ENCODE measurements around the gene RPS10.
"Not testable (repeated sequence)": the region's sequence is repeated elsewhere in the genome, so short reads cannot be mapped to it uniquely, and the experiment has no call there.

RPS10 gene

DNA sequence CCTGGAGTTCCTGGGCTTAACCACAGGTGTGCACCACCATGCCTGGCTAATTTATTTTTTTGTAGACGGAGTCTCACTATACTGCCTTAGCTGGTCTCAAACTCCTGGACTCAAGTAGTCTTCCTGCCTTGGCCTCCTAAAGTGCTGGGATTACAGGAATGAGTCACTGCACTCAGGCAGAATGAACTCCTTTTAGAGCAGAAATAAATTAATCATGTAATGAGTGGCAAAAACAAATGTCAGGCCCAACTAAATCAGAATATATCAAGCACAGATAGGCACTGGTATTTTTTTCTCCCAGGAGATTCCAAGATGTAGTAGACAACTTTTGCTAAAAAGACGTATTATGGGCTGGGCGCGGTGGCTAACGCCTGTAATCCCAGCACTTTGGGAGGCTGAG lies 2.6 kb downstream of the RPS10 start:
- Histone ChIP-seq H3K36me3 (peaks cover 65 to 71% (median 68%) of the 10 kb centered on the region in 11 experiments), H3K4me2 (peak overlapping the region; percentile 80 to 98 (median 93)), H3K4me3 (peak overlapping the region in 9 of 10 experiments; percentile 80 to 99 (median 91); a peak in 15 of 20 replicates), H3K27ac (peak overlapping the region in 2 of 11 experiments; percentile 0 to 90; a peak in 3 of 22 replicates), H3K9ac (peak overlapping the region; percentile 91 to 100 (median 97)), H4K20me1 (peaks cover 61 to 75% (median 72%) of the 10 kb centered on the region in 11 experiments; a peak in 21 of 22 replicates), H3K9me3 (replicated peaks in 1 of 11) (no peaks in the 10 kb centered on the region), H3K4me1 (peaks cover 30 to 50% (median 39%) of the 10 kb centered on the region in 10 experiments), H3K27me3 (no peaks in the 10 kb centered on the region)
- no peak for TF ChIP-seq Cebpa-rat (IDR thresholded peaks at IDR 0.05)

DNA sequence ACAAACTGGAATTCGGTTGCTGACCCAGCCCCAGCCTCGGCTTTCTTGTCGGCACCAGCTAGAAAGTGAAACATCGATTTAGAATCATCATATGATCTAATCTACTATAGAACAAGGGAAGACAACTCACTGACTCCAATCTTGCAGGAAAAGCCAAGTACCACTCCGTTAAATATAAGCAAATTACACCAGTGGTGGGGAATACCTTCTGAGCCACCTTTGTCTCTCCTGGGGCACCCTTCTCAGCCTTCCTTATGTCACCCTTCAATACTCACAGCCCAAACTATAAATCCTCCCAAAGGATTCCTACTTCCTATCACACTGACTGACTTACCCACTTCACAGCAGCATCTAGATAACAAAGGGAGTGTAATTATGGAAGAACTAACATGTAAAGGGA lies 7.5 kb downstream of the RPS10 start:
- peaks cover 76 to 97% (median 92%) of the 10 kb centered on the region in 11 experiments for H3K36me3 ChIP-seq

DNA sequence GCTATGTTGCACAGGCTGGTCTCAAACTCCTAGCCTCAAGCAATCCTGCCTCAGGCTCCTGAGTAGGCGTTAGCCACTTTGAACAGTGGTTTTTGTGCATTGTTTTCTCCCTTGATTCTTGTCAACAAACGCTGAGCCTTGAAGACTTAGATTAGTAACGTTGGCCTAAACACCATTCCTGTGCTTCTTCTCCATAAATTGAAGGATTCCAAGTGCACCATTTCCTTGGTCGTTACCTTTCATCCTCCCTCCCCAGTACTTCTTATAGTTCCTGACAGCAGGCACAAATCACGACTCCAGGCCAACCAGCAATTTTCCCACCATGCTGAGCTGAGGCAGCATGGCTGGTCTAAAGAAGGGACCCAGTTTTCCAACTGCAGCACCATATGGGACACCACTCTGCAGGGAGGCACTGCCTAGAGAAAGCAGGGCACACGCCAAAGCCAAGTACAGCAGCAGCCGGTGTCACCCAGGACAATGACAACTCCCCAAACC lies 8.9 kb downstream of the RPS10 start:
- Histone ChIP-seq H3K27ac (no peak overlapping the region), H3K9ac (peak overlapping the region in 1 of 11 experiments; percentile 6; a peak in 1 of 22 replicates), H3K27me3 (no peaks in the 10 kb centered on the region), H3K4me2 (no peak overlapping the region), H3K36me3 (peaks cover 73 to 97% (median 91%) of the 10 kb centered on the region in 11 experiments), H3K4me3 (no peak overlapping the region), H3K4me1 (peaks cover 5 to 16% (median 10%) of the 10 kb centered on the region in 10 experiments; a peak in 12 of 20 replicates), H3K9me3 (replicated peaks in 1 of 11) (no peaks in the 10 kb centered on the region), H4K20me1 (peaks cover 57 to 80% (median 72%) of the 10 kb centered on the region in 11 experiments; a peak in 21 of 22 replicates)
- no peak for TF ChIP-seq Cebpa-rat (IDR thresholded peaks at IDR 0.05)

More for the DNA sequence above, 7.5 kb downstream of the RPS10 start:
- no peak for TF ChIP-seq Cebpa-rat (IDR thresholded peaks at IDR 0.05)
- Histone ChIP-seq H3K27me3 (no peaks in the 10 kb centered on the region), H4K20me1 (peaks cover 72 to 95% (median 86%) of the 10 kb centered on the region in 11 experiments; a peak in 21 of 22 replicates), H3K4me3 (no peak overlapping the region), H3K27ac (no peak overlapping the region; a peak in 1 of 22 replicates), H3K9ac (peak overlapping the region in 8 of 11 experiments; percentile 2 to 43 (median 30); a peak in 8 of 22 replicates), H3K4me2 (no peak overlapping the region), H3K4me1 (peaks cover 19 to 29% (median 24%) of the 10 kb centered on the region in 10 experiments; a peak in 19 of 20 replicates), H3K9me3 (replicated peaks in 1 of 11) (no peaks in the 10 kb centered on the region)

DNA sequence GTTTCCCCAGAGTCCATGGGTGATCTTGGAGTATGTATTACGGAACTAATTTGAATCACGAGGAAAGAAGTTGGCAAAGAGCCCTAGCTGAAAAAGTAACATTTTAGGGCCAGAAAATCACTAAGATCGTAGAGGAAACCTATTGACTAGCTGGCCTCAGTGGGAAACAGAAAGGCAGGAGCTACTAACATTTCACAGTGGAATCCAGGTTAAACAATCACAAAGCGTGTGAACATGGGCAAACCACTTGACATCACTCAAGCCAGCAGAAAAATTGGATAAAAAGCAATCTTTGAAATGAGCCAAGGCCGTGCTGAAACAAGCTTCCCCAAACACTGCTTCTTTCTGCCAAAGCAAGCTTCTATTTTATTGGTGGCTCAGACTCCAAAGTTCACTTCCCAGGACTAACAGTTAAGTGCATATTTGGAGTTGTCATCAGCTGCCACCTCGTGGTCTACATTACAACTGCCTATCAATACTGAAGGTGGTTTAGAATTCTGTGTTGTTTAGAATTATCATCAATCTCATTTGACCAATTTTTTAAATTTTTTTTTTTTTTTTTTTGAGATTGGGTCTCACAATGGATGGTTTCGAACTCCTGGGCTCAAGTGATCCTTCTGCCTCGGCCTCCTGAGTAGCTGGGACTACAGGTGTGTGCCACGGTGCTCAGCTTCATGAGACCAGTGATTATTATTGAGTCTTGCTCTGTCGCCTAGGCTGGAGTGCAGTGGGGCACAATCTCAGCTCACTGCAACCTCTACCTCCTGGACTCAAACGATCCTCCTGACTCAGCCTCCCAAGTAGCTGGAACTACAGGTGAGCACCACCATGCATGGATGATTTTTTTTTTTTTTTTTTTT lies 10.6 kb downstream of the RPS10 start:
- H3K36me3 ChIP-seq: peaks cover 60 to 97% (median 81%) of the 10 kb centered on the region in 11 experiments
- no peak overlapping the region for H3K4me3 ChIP-seq
- peaks cover 41 to 67% (median 55%) of the 10 kb centered on the region in 11 experiments; a peak in 21 of 22 replicates for H4K20me1 ChIP-seq
- TF ChIP-seq Cebpa-rat (IDR thresholded peaks at IDR 0.05): no peak
- H3K9ac ChIP-seq: peak overlapping the region in 1 of 11 experiments; percentile 4; a peak in 1 of 22 replicates
- H3K4me1 ChIP-seq: peaks cover 0 to 10% (median 4%) of the 10 kb centered on the region in 10 experiments; a peak in 5 of 20 replicates
- peak overlapping the region in 2 of 11 experiments; percentile 6 to 27; a peak in 1 of 22 replicates for H3K4me2 ChIP-seq
- H3K27ac ChIP-seq: no peak overlapping the region
- no peaks in the 10 kb centered on the region for H3K27me3 ChIP-seq
- no peaks in the 10 kb centered on the region for H3K9me3 ChIP-seq (replicated peaks in 1 of 11)

DNA sequence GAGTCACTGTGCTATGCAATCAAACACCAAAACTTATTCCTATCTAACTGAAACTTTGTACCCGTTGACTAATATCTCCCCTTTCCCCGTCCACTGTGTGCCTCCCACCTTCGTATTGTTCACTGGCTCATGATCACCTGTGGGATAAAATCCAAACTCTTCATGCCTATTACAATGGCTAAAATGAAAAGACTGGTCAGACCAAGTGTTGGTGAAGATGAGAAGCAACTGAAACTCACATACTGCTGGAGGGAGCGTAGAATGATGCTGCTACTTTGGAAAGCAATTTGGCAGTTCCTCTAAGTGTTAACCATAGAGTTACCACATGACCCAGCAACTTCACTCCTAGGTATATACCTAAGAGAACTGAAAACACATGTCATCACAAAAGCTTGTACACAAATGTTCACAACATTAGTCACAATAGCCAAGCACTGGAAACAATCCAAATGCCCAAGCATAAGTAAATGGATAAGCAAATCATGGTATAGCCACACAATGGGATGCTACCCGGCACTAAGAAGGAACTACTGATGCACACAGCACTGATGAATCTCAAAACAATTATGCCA lies 13.1 kb downstream of the RPS10 start:
- Histone ChIP-seq H3K4me3 (no peak overlapping the region), H3K36me3 (peaks cover 35 to 79% (median 56%) of the 10 kb centered on the region in 11 experiments), H3K9me3 (replicated peaks in 1 of 11) (no peaks in the 10 kb centered on the region), H3K27me3 (no peaks in the 10 kb centered on the region), H3K4me2 (no peak overlapping the region), H3K4me1 (peaks cover 0 to 6% (median 0%) of the 10 kb centered on the region in 10 experiments; a peak in 3 of 20 replicates), H3K27ac (no peak overlapping the region), H4K20me1 (peaks cover 18 to 43% (median 30%) of the 10 kb centered on the region in 11 experiments; a peak in 21 of 22 replicates), H3K9ac (no peak overlapping the region)
- no peak for TF ChIP-seq Cebpa-rat (IDR thresholded peaks at IDR 0.05)

DNA sequence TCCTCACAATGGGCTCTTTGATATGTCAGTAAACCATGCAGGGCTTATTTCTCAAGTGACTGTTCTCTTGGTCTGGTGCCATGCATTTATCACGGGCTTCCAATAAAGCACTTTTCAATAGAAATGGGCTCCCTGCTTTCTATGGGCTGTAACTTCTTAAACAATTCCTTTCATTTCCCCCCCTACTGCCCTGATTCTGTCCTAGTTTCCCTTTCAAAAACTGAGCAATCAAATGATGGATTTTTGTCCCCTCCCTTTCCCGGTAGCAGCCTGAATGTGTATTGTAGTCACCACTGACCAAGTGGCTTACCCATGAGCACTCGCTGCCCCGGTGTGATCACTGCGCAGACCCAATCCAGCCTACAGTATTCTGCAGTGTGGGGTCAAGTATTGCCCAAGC lies 13.9 kb downstream of the RPS10 start:
- H4K20me1 ChIP-seq: peaks cover 10 to 36% (median 23%) of the 10 kb centered on the region in 11 experiments; a peak in 21 of 22 replicates
- peaks cover 28 to 72% (median 49%) of the 10 kb centered on the region in 11 experiments for H3K36me3 ChIP-seq
- no peaks in the 10 kb centered on the region for H3K27me3 ChIP-seq
- H3K4me2 ChIP-seq: no peak overlapping the region
- H3K27ac ChIP-seq: no peak overlapping the region
- peaks cover 0 to 6% (median 0%) of the 10 kb centered on the region in 10 experiments; a peak in 3 of 20 replicates for H3K4me1 ChIP-seq
- no peaks in the 10 kb centered on the region for H3K9me3 ChIP-seq (replicated peaks in 1 of 11)
- H3K9ac ChIP-seq: no peak overlapping the region
- H3K4me3 ChIP-seq: no peak overlapping the region
- TF ChIP-seq Cebpa-rat (IDR thresholded peaks at IDR 0.05): no peak

DNA sequence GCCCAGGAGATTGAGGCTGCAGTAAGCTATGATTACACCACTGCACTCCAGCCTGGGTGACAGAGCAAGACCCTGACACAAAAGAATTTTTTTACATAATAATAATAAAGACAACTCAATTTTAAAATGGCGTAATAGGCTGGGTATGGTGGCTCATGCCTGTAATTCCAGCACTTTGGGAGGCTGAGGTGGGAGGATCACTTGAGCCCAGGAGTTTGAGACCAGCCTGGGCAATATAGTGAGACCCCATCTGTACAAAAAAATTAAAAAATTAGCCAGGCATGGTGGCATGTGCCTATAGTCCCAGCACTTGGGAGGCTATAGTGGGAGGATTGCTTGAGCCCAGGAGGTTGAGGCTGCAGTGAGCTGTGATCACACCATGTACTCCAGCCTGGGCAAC lies 18.0 kb downstream of the RPS10 start:
- not testable (repeated sequence) for H3K9me3 ChIP-seq (replicated peaks in 1 of 11); H3K4me3 ChIP-seq; H4K20me1 ChIP-seq; H3K4me2 ChIP-seq; H3K27me3 ChIP-seq; H3K9ac ChIP-seq; H3K27ac ChIP-seq; H3K4me1 ChIP-seq
- peaks cover 9 to 34% (median 18%) of the 10 kb centered on the region in 11 experiments; a peak in 21 of 22 replicates for H3K36me3 ChIP-seq

DNA sequence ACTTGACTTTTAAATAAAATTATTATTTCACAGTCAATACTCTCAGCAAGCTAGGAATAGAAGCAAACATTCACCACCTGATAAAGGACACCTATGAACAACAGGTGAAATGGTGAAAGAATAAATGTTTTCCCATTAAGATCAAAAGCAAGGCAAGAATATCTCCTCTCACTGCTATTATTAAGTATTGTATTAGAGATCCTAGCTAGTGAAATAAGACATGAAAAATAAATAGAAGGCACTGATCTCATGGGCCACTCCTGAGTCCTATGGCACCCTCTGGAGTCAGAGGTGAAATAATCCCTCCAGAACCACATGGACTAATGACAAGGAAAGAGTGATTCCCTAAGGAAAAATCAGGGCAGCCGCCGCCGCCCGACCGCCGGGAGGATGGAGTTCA lies 29.4 kb downstream of the RPS10 start:
- Histone ChIP-seq H3K9ac (no peak overlapping the region), H4K20me1 (no peaks in the 10 kb centered on the region; a peak in 1 of 22 replicates), H3K36me3 (0 out of 22 replicates have a peak, but pooled peaks cover 0 to 4% (median 0%) of the 10 kb centered on the region in 11 experiments), H3K4me1 (peaks cover 10 to 19% (median 15%) of the 10 kb centered on the region in 10 experiments), H3K27ac (no peak overlapping the region), H3K4me3 (no peak overlapping the region), H3K9me3 (replicated peaks in 1 of 11) (peaks cover 7 to 23% (median 14%) of the 10 kb centered on the region in 11 experiments), H3K4me2 (no peak overlapping the region), H3K27me3 (no peaks in the 10 kb centered on the region)
- no peak for TF ChIP-seq Cebpa-rat (IDR thresholded peaks at IDR 0.05)

All from BLaER1 treated with 17β-estradiol and CSF1 and Interleukin-3, amounts not matched to agents 10 nM and 100 nM (cell line).